SHP77 treated with DMSO at 0.1 percent for 48 hours (cell line): Measurements from ENCODE around the gene GDNF.
A peak's percentile ranks its signal among the peaks of the same experiment; 100 is the strongest.

ENCODE experiments used
- DNase-seq: peaks from one replicate; lab custom pipeline; 2025; lab: John Stamatoyannopoulos, UW

The GDNF gene

GRCh38 chr5:37846786-37847310 lies 7.0 kb upstream of the GDNF start:
- DNase-seq = no peak

DNA sequence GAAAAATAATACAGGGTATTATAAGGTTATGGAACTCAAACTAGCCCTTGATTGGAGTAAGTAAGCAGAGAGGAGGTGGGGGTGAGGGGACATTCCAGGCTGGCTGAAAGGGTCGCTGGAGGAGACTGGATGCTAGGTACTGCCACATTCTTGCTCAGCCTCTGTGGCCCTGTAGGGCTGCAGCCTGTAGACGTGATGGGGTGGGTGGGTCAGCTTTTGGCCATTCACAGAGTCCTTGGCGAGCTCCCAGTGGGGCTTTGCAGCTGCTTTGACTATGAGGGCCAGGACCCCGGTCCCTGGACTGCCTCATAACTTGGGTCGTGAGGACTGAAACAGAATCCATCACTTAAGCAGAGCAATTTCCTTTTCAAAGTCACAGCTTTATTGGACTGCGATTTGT lies 4.2 kb upstream of the GDNF start:
- DNase-seq = no peak

GRCh38 chr5:37842048-37842447 lies 2.2 kb upstream of the GDNF start:
- no peak for DNase-seq

- no peak for DNase-seq
Measured at GRCh38 chr5:37841203-37841602, 1.4 kb upstream of the GDNF start.

DNA sequence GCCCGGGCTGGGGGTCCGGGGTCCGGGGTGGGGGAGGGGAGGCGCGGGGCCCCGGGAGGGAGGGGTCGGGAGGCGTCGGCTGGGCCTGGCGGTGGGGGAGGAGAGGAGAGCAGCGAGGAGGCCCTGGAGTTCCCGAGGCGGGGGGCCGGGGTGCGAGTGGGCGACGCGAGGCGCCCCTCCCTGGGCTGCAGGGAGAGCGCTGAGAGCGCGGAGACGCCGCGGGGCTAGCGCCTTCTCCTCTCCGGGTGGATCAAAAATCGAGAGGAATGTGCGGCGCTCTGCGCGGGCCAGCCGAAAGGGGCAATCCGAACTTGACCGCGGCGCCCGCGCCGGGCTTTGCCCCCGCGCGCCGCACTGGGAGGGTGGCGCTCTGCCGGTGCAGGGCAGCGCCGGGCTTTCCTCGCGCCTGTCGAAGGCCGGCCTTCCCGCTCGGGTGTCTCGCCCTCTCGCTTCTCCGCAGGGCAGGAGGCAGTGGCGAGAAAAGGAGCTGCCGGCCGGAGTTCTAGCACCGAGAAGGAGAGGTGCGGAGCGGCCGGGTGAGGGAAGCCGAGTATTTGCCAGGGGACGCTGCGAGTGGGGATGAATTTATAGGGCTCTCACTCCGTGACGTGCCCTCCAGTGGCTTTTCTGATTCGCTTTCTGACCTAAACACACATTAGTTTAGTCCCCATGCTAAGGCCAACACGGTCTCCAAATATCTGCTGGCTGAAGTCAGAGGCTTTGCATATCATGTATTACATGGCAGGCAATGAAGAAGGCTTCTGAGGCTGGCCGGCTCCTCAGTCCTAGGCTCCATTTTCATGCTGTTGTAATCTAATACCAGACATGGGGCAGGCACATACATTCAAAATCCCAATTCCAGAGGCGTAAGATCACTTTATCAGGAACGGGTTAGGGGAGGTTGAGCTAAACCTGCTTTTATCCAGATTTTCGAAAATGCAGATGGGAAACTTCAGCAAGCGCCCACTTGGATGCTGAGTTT lies 503 bp upstream of the GDNF start:
- no peak for DNase-seq

DNA sequence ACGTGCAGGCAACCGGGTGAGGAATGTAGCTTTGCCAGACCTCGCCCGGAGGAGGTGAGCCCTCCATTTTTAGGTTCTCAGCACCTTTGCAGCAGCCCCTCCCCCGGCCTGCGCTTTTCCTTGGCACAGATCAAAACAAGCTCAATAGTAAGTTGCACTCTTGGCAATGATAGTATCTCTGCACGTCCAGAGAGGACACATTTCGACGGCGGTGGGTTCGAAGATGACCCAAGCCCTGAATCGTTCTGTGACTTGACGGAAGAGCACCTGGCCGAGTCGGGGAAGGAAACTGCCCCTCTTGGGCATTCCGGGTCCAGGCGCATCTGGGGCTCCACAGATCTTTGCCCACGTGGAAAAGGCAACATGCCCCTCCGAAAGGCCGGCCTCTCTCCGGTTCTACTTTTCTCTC lies 904 bp downstream of the GDNF start:
- no peak for DNase-seq

GRCh38 chr5:37838152-37838932 lies 1.5 kb downstream of the GDNF start:
- DNase-seq = no peak

GRCh38 chr5:37837414-37838032 lies 2.3 kb downstream of the GDNF start:
- no peak for DNase-seq

DNA sequence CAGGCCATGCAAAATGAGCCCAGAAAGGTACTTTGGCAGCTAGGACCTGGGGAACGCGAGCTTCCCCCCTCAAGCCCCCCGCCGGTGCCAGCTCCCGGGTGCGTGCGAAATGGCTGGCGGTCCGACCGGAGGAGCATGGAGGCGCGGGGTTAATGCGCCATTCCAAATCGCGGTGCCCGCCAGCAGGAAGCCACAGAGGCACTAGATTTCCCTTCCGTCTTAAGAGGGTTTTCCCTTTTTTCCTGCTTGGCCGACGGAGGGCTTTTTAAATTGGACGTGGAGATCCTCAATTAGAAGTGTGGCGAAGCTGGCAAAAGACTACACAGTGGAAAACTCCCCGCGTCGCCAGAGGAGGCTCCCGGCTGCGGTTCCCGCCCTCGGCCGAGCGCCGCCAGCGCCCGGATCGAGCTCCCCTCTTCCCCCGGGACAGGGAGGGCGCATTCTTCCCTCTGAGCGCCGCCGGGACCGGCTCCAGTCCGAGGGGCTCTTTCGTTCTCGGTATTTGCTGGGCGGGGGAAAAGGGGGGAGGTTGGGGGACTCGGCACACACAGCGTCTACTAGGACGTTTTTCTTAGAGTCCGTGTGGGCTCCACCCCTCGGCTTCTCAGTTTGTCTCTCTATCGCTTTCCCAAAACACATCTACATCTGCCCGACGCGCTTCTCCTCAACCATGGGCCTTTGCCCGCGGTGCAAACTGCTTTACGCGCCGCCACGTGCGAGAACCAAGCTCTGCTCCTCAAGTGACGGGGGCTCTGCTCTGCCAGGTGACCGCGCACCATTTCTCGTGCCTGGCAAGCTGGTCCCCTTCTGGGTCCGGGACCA lies 3.0 kb downstream of the GDNF start:
- no peak for DNase-seq

GRCh38 chr5:37836235-37836591 lies 3.6 kb downstream of the GDNF start:
- DNase-seq = no peak

DNA sequence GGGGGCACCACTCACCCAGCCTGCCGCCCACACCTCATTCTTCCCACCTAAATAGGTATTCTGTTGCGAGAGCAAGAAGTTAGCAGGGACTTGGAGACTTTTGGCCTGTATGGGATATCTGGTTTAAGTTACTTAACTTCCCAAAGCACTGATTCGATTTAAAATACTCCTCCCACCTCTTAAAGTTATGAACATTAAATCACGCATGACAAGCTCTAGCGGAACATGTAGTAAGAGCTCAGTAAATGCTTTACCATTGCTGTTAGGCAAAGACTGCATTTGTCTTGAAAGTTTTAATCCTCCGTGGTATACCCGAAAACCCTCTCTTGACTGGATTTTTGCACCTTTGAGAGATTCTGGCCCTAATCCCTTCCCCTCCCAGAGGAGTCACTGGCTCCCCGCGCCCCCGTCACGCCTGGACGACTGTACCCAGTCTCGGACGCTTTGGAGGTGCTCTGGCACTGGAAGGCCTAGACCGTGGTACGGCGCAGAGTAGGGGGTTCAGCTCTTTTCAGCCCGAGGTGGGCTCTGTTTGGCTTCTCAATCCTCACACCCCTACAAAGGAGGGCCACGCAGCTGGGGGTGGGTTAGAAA lies 4.4 kb downstream of the GDNF start:
- no peak for DNase-seq

GRCh38 chr5:37834542-37835379 lies 5.1 kb downstream of the GDNF start:
- no peak for DNase-seq

DNA sequence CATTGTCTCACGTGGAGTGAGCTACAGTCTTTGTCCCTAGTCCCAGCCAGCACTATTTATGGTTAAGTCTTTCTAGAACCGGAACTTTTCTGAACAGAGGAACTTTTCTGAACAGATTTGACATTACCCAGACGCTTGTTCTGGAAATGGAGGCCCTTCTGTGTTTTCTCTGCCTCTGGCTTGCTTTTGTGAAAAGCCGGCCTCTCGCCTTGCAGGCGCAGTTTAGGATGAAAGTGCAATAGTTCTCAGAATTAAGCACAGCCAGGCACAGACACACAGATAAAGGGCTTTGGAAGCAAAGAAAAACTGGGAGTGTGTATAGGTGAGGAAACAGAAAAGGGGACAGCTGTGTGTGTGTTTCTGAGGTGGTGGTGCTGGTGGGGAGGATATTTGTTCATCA lies 5.9 kb downstream of the GDNF start:
- DNase-seq = no peak

DNA sequence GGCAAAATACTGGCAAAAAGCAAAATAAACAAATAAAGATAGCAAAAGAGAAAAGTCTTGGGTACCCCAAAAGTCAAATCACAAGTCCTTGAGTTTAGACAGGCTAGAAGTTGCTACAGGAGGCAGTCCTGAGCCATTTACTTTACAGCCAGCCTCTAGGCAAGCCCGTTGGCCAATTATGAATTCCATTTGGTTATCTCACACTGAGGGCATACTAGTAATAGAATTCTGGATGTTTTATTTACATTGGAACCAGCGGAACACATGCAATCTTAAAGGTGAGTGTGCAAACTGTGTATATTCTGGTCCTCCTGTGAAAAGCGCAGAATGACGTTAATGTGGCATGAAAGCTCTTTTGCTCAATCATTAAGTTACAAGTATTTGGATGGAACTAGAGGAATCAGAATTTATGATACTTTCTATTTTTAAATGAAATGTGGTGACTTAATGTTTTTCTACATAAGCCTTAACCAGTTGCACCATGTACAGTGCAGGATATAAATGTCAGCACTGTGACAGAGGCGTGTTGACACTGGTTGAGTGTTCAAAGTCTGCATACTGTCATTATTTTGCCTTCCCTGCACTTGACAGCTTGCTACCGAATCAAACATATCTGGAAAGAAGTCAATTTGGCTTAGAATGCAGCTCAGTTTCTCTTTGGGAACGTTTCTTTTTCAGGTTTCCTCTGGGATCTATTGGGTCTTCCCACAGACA lies 7.9 kb downstream of the GDNF start:
- DNase-seq = peak; percentile 22

- DNase-seq = no peak
Measured at GRCh38 chr5:37830348-37830747, 9.5 kb downstream of the GDNF start.

GRCh38 chr5:37825334-37825915 lies 14.4 kb downstream of the GDNF start:
- no peak for DNase-seq

GRCh38 chr5:37823433-37824152 lies 16.2 kb downstream of the GDNF start:
- DNase-seq = no peak

DNA sequence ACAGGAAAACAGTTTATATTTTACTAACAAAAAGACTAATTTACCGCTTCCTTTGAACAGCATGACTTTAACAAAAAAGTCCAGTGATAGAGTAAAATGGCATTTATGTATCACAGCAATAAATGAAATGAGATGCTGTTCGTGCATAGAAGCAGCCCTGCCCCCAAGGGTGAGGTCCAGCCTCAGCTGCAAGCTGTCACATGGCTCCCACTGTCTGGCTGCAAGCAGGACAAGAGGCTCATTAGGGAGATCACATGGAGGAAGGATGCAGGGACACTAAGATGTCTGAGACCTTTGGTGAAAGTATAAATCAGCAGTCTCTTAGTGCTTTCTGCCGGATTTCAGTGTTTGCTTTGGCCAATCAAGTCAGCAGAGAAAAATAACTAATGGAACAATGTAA lies 23.0 kb downstream of the GDNF start:
- peak; percentile 73 for DNase-seq

GRCh38 chr5:37816331-37816730 lies 23.5 kb downstream of the GDNF start:
- no peak for DNase-seq
